H1 (cell line): ENCODE measurements around the gene SLC25A11. TPM values are rescaled to one million over a fixed set of nuclear protein-coding genes. Genes with fewer than 3 reads are reported as not detected.

Experiments used
- CEBPB ChIP-seq: IDR thresholded peaks from 2 replicates; pipeline ENCODE4 v1.6.1; 2012; ENCODE audit warnings: low read depth, low read length
- CHD1 ChIP-seq: IDR thresholded peaks from 2 replicates; pipeline ENCODE4 v1.6.1; 2012; ENCODE audit warnings: low read depth, low read length, improper control_type of control experiment
- CHD7 ChIP-seq: fragments of 300-600 bp; sonication (generic); IDR thresholded peaks from 2 replicates; pipeline ENCODE4 v1.7.1; 2012; ENCODE audit warnings: low read length, moderate library complexity, mild to moderate bottlenecking, inconsistent platforms; ENCODE audit not compliant: insufficient replicate concordance
- EGR1 ChIP-seq: IDR thresholded peaks from 2 replicates; pipeline ENCODE4 v1.6.1; 2011; ENCODE audit warnings: low read depth, low read length, borderline replicate concordance
- KDM1A ChIP-seq: fragments of 200-600, 300-600 bp; sonication (generic); IDR thresholded peaks from 2 replicates; pipeline ENCODE4 v1.7.1; 2016; ENCODE audit warnings: mild to moderate bottlenecking, low read length, borderline replicate concordance
- RXRA ChIP-seq: IDR thresholded peaks from 2 replicates; pipeline ENCODE4 v1.6.1; 2011; ENCODE audit warnings: low read depth, mild to moderate bottlenecking, low read length, moderate library complexity; ENCODE audit not compliant: insufficient read depth
- SAP30 ChIP-seq: fragments of 300-600 bp; sonication (generic); IDR thresholded peaks from 2 replicates; pipeline ENCODE4 v1.7.1; 2012; ENCODE audit warnings: low read length, moderate library complexity, mild to moderate bottlenecking, inconsistent platforms; ENCODE audit not compliant: insufficient read depth, insufficient replicate concordance
- SIRT6 ChIP-seq: IDR thresholded peaks from one replicate; pipeline ENCODE4 v1.7.1; 2012; ENCODE audit warnings: low read length, inconsistent platforms
- SP2 ChIP-seq: IDR thresholded peaks from 2 replicates; pipeline ENCODE4 v1.6.1; 2012; ENCODE audit warnings: mild to moderate bottlenecking, low read length, inconsistent platforms
- TCF12 ChIP-seq: IDR thresholded peaks from 2 replicates; pipeline ENCODE4 v1.6.1; 2011; ENCODE audit warnings: low read depth, mild to moderate bottlenecking, low read length
- YY1 ChIP-seq: IDR thresholded peaks from 2 replicates; pipeline ENCODE4 v1.6.1; 2011; ENCODE audit warnings: low read depth, mild to moderate bottlenecking, low read length
- polyA plus RNA-seq, 7 experiments: library from polyadenylated mRNA; depleted of rRNA in 3 of 7; stranded (reverse) in 5 of 7; unstranded in 2 of 7; fragments of >200 nt in 5 of 7; fragments of 200-250 nt in 2 of 7; gene quantifications; 1 replicate in 5 of 7; 2 replicates in 1 of 7; 4 replicates in 1 of 7; pipeline versions ENCODE4 v1.2.1 to v1.2.3, GENCODE V29; 2011 to 2013; ENCODE audit warnings: missing spikeins in 2 of 7, mixed read lengths in 2 of 7
- total RNA-seq: library from RNA; stranded (reverse); fragmentation: NEBNext Ultra II Directional; extraction: Animal tissue kit (Norgen Biotek cat#: 25700); gene quantifications from 2 replicates; pipeline ENCODE4 v1.2.1, GENCODE V29; 2021

SLC25A11 gene
- total and polyA plus RNA-seq, 2 of the 8 experiments (the other 6 are each of a cell fraction or from before 2014, with no cell fraction given), result 55.9 to 97.0 TPM

DNA sequence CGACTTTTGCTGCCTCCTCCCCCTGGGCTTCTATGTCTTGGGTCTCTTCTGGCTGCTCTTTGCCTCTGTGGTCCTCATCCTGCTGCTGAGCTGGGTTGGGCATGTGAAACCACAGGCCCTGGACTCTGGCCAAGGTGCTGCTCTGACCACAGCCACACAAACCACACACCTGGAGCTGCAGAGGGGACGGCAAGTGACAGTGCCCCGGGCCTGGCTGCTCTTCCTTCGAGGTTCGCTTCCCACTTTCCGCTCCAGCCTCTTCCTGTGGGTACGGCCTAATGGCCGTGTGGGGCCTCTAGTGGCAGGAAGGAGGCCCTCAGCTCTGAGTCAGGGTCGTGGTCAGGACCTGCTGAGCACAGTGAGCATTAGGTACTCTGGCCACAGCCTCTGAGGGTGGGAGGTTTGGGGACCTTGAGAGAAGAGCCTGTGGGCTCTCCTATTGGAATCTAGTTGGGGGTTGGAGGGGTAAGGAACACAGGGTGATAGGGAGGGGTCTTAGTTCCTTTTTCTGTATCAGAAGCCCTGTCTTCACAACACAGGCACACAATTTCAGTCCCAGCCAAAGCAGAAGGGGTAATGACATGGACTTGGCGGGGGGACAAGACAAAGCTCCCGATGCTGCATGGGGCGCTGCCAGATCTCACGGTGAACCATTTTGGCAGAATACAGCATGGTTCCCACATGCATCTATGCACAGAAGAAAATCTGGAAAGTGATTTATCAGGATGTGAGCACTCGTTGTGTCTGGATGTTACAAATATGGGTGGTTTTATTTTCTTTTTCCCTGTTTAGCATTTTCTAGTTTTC is 5.5 kb downstream of the SLC25A11 start (continued):
- no peak for TF ChIP-seq CHD7
- no peak for TF ChIP-seq SIRT6
- no peak for TF ChIP-seq SP2
- peak; percentile 54; the same call in 1 of the 2 replicates for TF ChIP-seq YY1
- TF ChIP-seq TCF12, result no peak
- TF ChIP-seq SAP30, result no peak
- no peak for TF ChIP-seq CHD1
- TF ChIP-seq RXRA, result no peak
- TF ChIP-seq CEBPB, result no peak
- 0 out of 2 replicates have a peak, but pooled peaks have one; percentile 15 for TF ChIP-seq EGR1
- no peak for TF ChIP-seq KDM1A
